Measurements from ENCODE around the gene C1QTNF2.

DNA sequence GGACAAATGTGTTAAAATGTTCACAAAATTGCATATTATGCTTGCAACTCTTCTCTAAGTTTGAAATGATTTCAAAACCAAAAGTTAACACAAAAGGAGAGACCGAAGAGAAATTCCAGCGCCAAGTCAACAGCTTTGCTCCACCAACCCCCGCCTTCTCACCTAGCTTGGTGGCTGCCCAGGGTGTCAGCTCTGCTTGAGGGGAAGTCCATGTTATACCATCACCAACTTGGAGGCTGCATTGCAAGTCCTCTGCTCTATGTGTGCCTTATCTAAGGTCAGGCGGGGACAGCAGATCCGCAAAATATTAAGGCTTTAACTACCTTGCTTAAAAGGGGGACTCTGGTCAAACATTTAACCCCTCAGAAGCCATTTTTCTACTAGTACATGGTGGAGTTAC lies 72.7 kb downstream of the C1QTNF2 start:
- TF ChIP-seq, protein P1, sequence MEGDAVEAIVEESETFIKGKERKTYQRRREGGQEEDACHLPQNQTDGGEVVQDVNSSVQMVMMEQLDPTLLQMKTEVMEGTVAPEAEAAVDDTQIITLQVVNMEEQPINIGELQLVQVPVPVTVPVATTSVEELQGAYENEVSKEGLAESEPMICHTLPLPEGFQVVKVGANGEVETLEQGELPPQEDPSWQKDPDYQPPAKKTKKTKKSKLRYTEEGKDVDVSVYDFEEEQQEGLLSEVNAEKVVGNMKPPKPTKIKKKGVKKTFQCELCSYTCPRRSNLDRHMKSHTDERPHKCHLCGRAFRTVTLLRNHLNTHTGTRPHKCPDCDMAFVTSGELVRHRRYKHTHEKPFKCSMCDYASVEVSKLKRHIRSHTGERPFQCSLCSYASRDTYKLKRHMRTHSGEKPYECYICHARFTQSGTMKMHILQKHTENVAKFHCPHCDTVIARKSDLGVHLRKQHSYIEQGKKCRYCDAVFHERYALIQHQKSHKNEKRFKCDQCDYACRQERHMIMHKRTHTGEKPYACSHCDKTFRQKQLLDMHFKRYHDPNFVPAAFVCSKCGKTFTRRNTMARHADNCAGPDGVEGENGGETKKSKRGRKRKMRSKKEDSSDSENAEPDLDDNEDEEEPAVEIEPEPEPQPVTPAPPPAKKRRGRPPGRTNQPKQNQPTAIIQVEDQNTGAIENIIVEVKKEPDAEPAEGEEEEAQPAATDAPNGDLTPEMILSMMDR (IDR thresholded peaks at IDR 0.05; ENCODE audit: insufficient read depth, low read length): no peak
- TF ChIP-seq GABPA (IDR thresholded peaks at IDR 0.05; ENCODE audit: low read depth) (no peak), POLR2AphosphoS5 (IDR thresholded peaks at IDR 0.05; ENCODE audit: low read depth) (no peak)
- TF ChIP-seq, protein P2, sequence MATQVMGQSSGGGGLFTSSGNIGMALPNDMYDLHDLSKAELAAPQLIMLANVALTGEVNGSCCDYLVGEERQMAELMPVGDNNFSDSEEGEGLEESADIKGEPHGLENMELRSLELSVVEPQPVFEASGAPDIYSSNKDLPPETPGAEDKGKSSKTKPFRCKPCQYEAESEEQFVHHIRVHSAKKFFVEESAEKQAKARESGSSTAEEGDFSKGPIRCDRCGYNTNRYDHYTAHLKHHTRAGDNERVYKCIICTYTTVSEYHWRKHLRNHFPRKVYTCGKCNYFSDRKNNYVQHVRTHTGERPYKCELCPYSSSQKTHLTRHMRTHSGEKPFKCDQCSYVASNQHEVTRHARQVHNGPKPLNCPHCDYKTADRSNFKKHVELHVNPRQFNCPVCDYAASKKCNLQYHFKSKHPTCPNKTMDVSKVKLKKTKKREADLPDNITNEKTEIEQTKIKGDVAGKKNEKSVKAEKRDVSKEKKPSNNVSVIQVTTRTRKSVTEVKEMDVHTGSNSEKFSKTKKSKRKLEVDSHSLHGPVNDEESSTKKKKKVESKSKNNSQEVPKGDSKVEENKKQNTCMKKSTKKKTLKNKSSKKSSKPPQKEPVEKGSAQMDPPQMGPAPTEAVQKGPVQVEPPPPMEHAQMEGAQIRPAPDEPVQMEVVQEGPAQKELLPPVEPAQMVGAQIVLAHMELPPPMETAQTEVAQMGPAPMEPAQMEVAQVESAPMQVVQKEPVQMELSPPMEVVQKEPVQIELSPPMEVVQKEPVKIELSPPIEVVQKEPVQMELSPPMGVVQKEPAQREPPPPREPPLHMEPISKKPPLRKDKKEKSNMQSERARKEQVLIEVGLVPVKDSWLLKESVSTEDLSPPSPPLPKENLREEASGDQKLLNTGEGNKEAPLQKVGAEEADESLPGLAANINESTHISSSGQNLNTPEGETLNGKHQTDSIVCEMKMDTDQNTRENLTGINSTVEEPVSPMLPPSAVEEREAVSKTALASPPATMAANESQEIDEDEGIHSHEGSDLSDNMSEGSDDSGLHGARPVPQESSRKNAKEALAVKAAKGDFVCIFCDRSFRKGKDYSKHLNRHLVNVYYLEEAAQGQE (IDR thresholded peaks at IDR 0.05; ENCODE audit: insufficient replicate concordance, low read depth): no peak
